Suprapubic skin (tissue), 4 donors: ENCODE results near the gene NFYB. TPM values are rescaled to one million over a fixed set of nuclear protein-coding genes. Genes with fewer than 3 reads are reported as not detected.

ENCODE experiments used
- DNase-seq, 2 donors: peaks; one replicate each; pipeline ENCODE4 v3.0.0-alpha.2; 2019; ENCODE audit warnings: low spot score in 2 of 2
- H3K27ac ChIP-seq: fragments of 200-600 bp; sonication (generic); one replicate; pipeline ENCODE4 v1.5.1; 2019
- H3K27me3 ChIP-seq: fragments of 200-600 bp; sonication (generic); one replicate; pipeline ENCODE4 v1.5.1; 2019
- H3K36me3 ChIP-seq: fragments of 200-600 bp; sonication (generic); one replicate; pipeline ENCODE4 v1.5.1; 2019
- H3K4me1 ChIP-seq: fragments of 200-600 bp; sonication (generic); one replicate; pipeline ENCODE4 v1.5.1; 2019
- H3K4me3 ChIP-seq: fragments of 200-600 bp; sonication (generic); one replicate; pipeline ENCODE4 v1.5.1; 2019; ENCODE audit warnings: mild to moderate bottlenecking
- H3K9me3 ChIP-seq: fragments of 200-600 bp; sonication (generic); one replicate; pipeline ENCODE4 v1.5.1; 2019
- CTCF ChIP-seq, 2 donors: fragments of 200-600 bp in 1 of 2; fragments of 450-650 bp in 1 of 2; sonication (generic) in 1 of 2; IDR thresholded peaks; one replicate each; pipeline ENCODE4 v1.5.1; 2016 to 2019; ENCODE audit warnings: antibody characterized with exemption in 2 of 2, mild to moderate bottlenecking in 1 of 2, moderate library complexity in 1 of 2
- EP300 ChIP-seq: sonication (generic); formaldehyde crosslinking; IDR thresholded peaks from one replicate; pipeline ENCODE4 v1.6.1; 2017; ENCODE audit warnings: antibody characterized with exemption
- POLR2A ChIP-seq, 2 donors: fragments of 450-650 bp; IDR thresholded peaks; one replicate each; pipeline ENCODE4 v1.6.1; 2017; ENCODE audit warnings: antibody characterized with exemption in 2 of 2, mild to moderate bottlenecking in 2 of 2, moderate library complexity in 2 of 2
- POLR2AphosphoS5 ChIP-seq, 3 donors: sonication (generic); formaldehyde crosslinking; IDR thresholded peaks; one replicate each; pipeline ENCODE4 v1.6.1; 2017; ENCODE audit warnings: antibody characterized with exemption in 3 of 3
- WGBS: methylation state at CpG from one replicate; pipeline ENCODE4 v1.1.5; 2018; 5-methylcytosine and 5-hydroxymethylcytosine counted together
- total RNA-seq, 4 donors: library from RNA; depleted of rRNA; stranded (reverse); fragments of >200 nt; gene quantifications; one replicate each; pipeline ENCODE4 v1.1.0, GENCODE V29; 2016

NFYB gene
- total RNA-seq, 4 donors from 2014 or later = 13.7 to 27.4 (median 20.8) TPM

DNA sequence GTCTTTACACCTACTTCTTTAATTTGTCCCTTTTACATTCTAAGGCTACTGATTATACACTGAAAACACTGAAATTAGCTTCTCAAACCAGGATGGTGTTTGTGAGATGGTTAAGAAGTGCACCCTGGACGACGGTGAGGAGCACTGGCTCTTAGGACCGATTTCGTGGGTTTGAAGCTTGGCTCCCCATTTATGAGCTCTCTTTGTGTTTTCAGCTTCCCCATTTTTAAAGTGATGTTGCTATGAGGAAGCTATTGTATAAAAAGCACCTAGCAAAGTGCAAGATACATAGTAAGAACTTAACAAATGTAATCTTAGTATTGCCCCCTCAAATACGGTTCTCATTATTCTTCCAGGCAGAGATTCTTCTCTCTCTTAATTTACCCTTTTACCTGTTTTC, 4.7 kb downstream of the NFYB start:
- TF ChIP-seq POLR2A (IDR thresholded peaks at IDR 0.05) = no peak
- no peak for TF ChIP-seq EP300
- TF ChIP-seq CTCF (IDR thresholded peaks at IDR 0.05) = no peak
- no peak for TF ChIP-seq POLR2AphosphoS5 (IDR thresholded peaks at IDR 0.05)
- DNase-seq = no peak
- no peak overlapping the region for H3K27ac ChIP-seq
- no peak overlapping the region for H3K4me3 ChIP-seq
- 84% methylated on average over 5 of the region's 5 CpGs for WGBS
- H3K9me3 ChIP-seq = no peaks in the 10 kb centered on the region
- H3K4me1 ChIP-seq = peaks cover 25% of the 10 kb centered on the region
- peaks cover 44% of the 10 kb centered on the region for H3K36me3 ChIP-seq
- no peaks in the 10 kb centered on the region for H3K27me3 ChIP-seq

DNA sequence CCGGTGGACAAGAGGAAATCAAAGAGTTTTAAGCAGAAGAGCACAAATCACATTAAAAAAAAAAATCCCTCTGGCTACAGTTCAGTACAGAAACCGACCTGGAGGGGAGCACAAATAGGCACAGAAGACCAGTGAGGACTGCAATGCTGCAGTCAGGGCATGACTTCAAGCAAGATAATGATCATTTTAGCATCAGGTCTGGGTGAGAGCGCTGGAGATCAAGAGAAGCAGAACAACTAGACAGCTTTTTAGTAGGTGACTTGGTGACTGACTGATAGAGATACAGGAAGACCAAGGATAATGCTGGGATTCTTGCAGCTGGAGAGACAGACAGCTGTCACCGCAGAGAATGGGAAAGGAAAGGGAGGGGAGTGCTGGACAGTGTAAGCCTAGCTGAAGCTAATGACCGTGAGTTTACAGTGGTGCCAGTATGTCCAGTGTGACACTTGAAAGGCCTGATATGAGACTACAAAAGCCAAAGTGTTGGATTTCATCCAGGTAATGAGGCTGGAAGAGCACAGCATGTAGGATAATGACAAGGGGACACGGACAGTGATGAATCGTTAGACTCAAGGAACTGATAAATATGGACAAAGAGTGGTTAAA, 5.6 kb downstream of the NFYB start:
- Histone ChIP-seq H3K9me3 (no peaks in the 10 kb centered on the region), H3K4me1 (peaks cover 24% of the 10 kb centered on the region), H3K27ac (no peak overlapping the region), H3K27me3 (no peaks in the 10 kb centered on the region), H3K36me3 (peaks cover 48% of the 10 kb centered on the region), H3K4me3 (no peak overlapping the region)
- TF ChIP-seq POLR2A (IDR thresholded peaks at IDR 0.05) (no peak), CTCF (IDR thresholded peaks at IDR 0.05) (no peak), EP300 (no peak), POLR2AphosphoS5 (IDR thresholded peaks at IDR 0.05) (no peak)
- DNase-seq = no peak
- WGBS = 82% methylated on average over 7 of the region's 7 CpGs

DNA sequence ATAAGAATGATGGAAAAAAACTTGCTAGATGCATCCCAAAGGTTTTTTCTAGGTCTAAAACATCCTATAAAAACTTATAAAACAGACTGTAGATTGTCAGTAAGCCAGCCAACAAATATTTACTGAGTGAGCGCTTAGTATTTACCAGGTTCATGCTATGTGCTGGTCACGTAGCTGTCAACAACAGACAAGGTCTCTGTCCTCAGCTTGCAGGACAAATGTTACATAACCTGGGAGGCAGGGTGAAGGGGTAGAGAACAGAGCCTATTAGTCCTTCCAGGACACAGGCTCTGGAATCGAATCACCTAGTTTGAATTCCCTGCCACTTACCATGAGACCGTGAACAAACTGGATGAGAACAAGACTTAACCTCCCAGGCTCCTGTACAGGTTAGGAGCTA, 6.4 kb downstream of the NFYB start:
- DNase-seq = no peak
- Histone ChIP-seq H3K27ac (no peak overlapping the region), H3K4me3 (no peak overlapping the region), H3K4me1 (peaks cover 20% of the 10 kb centered on the region), H3K36me3 (peaks cover 56% of the 10 kb centered on the region), H3K27me3 (no peaks in the 10 kb centered on the region), H3K9me3 (no peaks in the 10 kb centered on the region)
- TF ChIP-seq EP300 (no peak), POLR2A (IDR thresholded peaks at IDR 0.05) (no peak), POLR2AphosphoS5 (IDR thresholded peaks at IDR 0.05) (no peak), CTCF (IDR thresholded peaks at IDR 0.05) (no peak)
- WGBS = 94% methylated on average over 4 of the region's 4 CpGs

- H3K4me3 ChIP-seq = no peak overlapping the region
- no peak overlapping the region for H3K27ac ChIP-seq
- DNase-seq = no peak
- H3K27me3 ChIP-seq = no peaks in the 10 kb centered on the region
- peaks cover 62% of the 10 kb centered on the region for H3K36me3 ChIP-seq
- peaks cover 11% of the 10 kb centered on the region for H3K4me1 ChIP-seq
- no peaks in the 10 kb centered on the region for H3K9me3 ChIP-seq
- 72% methylated on average over 2 of the region's 2 CpGs for WGBS
- TF ChIP-seq EP300 = no peak
- no peak for TF ChIP-seq POLR2AphosphoS5 (IDR thresholded peaks at IDR 0.05)
- TF ChIP-seq CTCF (IDR thresholded peaks at IDR 0.05) = no peak
- TF ChIP-seq POLR2A (IDR thresholded peaks at IDR 0.05) = no peak
Measured at GRCh38 chr12:104130760-104131159, 7.2 kb downstream of the NFYB start.

DNA sequence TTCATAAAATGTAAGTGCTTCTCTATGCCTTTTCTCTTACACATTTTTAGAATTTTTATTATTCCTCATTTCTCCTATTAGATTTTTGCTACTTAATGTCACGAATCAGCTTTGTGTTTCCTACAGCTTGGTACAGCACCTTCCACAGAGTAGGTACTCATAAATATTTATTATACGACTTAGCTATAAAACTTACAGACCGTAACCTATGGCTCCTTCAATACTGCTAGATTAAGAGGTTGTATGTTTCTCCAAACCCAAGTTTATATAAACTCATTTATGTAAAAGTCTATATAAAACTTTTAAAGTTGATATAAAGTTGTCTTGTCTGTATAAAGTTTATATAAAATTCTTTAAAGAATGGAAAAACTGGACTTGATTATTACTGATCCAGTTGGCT, 11.5 kb downstream of the NFYB start:
- 94% methylated on average over 3 of the region's 3 CpGs for WGBS
- DNase-seq = no peak
- no peak overlapping the region for H3K27ac ChIP-seq
- H3K4me1 ChIP-seq = no peaks in the 10 kb centered on the region
- H3K4me3 ChIP-seq = no peak overlapping the region
- H3K36me3 ChIP-seq = peaks cover 81% of the 10 kb centered on the region
- no peaks in the 10 kb centered on the region for H3K9me3 ChIP-seq
- H3K27me3 ChIP-seq = no peaks in the 10 kb centered on the region
- no peak for TF ChIP-seq EP300
- TF ChIP-seq CTCF (IDR thresholded peaks at IDR 0.05) = no peak
- no peak for TF ChIP-seq POLR2A (IDR thresholded peaks at IDR 0.05)
